Immature natural killer cell (primary cell): ENCODE results near the gene HERC3. TPM values are rescaled to one million over a fixed set of nuclear protein-coding genes. Genes with fewer than 3 reads are reported as not detected.

Experiments
- DNase-seq, 3 donors: peaks; one replicate each; pipeline ENCODE4 v3.0.0; 2022; ENCODE audit warnings: mixed read lengths in 1 of 3
- H3K27ac Mint-ChIP-seq, 6 donors: one replicate each; pipeline ENCODE4 v1.8.0; 2020; ENCODE audit warnings: mixed read lengths in 6 of 6, mild to moderate bottlenecking in 5 of 6, inconsistent platforms in 4 of 6, moderate library complexity in 3 of 6
- H3K27me3 Mint-ChIP-seq, 3 donors: one replicate each; pipeline ENCODE4 v1.8.0; 2020 to 2021; ENCODE audit warnings: low read depth in 3 of 3, mild to moderate bottlenecking in 3 of 3, mixed read lengths in 3 of 3, moderate library complexity in 3 of 3, inconsistent platforms in 1 of 3
- H3K36me3 Mint-ChIP-seq, 3 donors: one replicate each; pipeline ENCODE4 v1.8.0; 2020; ENCODE audit warnings: mixed read lengths in 3 of 3, inconsistent platforms in 2 of 3, mild to moderate bottlenecking in 2 of 3
- H3K4me1 Mint-ChIP-seq, 2 donors: one replicate each; pipeline ENCODE4 v1.8.0; 2020; ENCODE audit warnings: inconsistent platforms in 2 of 2, mild to moderate bottlenecking in 2 of 2, mixed read lengths in 2 of 2, moderate library complexity in 1 of 2
- H3K4me3 Mint-ChIP-seq, 5 donors: one replicate each; pipeline ENCODE4 v1.8.0; 2020; ENCODE audit warnings: mild to moderate bottlenecking in 5 of 5, mixed read lengths in 5 of 5, inconsistent platforms in 3 of 5, moderate library complexity in 3 of 5
- H3K9me3 Mint-ChIP-seq, 6 donors: one replicate each; pipeline ENCODE4 v1.8.0; 2020; ENCODE audit warnings: mild to moderate bottlenecking in 6 of 6, mixed read lengths in 6 of 6, inconsistent platforms in 4 of 6, moderate library complexity in 3 of 6
- polyA plus RNA-seq, 3 donors: library from polyadenylated mRNA; unstranded; fragments of 300-500 nt; fragmentation: Illumina TruSeq; gene quantifications; one replicate each; pipeline ENCODE4 v1.2.3, GENCODE V29; 2021

HERC3 gene
- polyA plus RNA-seq, 3 donors from 2014 or later, result 21.7 to 39.7 (median 32.0) TPM

- H3K9me3 Mint-ChIP-seq, result no peaks in the 10 kb centered on the region
- H3K4me1 Mint-ChIP-seq, result peaks cover 35 to 70% of the 10 kb centered on the region in 2 donors
- H3K27ac Mint-ChIP-seq, result peak overlapping the region in 2 of 6 donors; percentile 9 to 47
- H3K36me3 Mint-ChIP-seq, result peaks cover 0 to 5% (median 0%) of the 10 kb centered on the region in 3 donors
- H3K4me3 Mint-ChIP-seq, result no peak overlapping the region
- no peak for DNase-seq
- peaks cover 0 to 3% (median 2%) of the 10 kb centered on the region in 3 donors for H3K27me3 Mint-ChIP-seq
These were observed 24.2 kb downstream of the HERC3 start for GRCh38 chr4:88616275-88617150.

GRCh38 chr4:88618782-88619485 lies 26.7 kb downstream of the HERC3 start:
- DNase-seq, result no peak
- H3K27ac Mint-ChIP-seq, result no peak overlapping the region
- H3K4me3 Mint-ChIP-seq, result no peak overlapping the region
- H3K4me1 Mint-ChIP-seq, result peaks cover 25 to 66% of the 10 kb centered on the region in 2 donors
- peaks cover 0 to 3% (median 0%) of the 10 kb centered on the region in 3 donors for H3K27me3 Mint-ChIP-seq
- peaks cover 8 to 14% (median 8%) of the 10 kb centered on the region in 3 donors for H3K36me3 Mint-ChIP-seq
- no peaks in the 10 kb centered on the region for H3K9me3 Mint-ChIP-seq

- Mint-ChIP-seq H3K9me3 (no peaks in the 10 kb centered on the region), H3K36me3 (peaks cover 14 to 18% (median 18%) of the 10 kb centered on the region in 3 donors), H3K27me3 (peaks cover 0 to 3% (median 0%) of the 10 kb centered on the region in 3 donors), H3K4me1 (peaks cover 19 to 63% of the 10 kb centered on the region in 2 donors), H3K4me3 (no peak overlapping the region), H3K27ac (peak overlapping the region in 1 of 6 donors; percentile 21)
- DNase-seq, result no peak
These were observed 27.7 kb downstream of the HERC3 start for GRCh38 chr4:88619971-88620370.

- Mint-ChIP-seq H3K9me3 (no peaks in the 10 kb centered on the region), H3K27ac (peak overlapping the region in 1 of 6 donors; percentile 3), H3K4me1 (peaks cover 20 to 60% of the 10 kb centered on the region in 2 donors), H3K36me3 (peaks cover 14 to 29% (median 19%) of the 10 kb centered on the region in 3 donors), H3K27me3 (peaks cover 0 to 3% (median 2%) of the 10 kb centered on the region in 3 donors), H3K4me3 (no peak overlapping the region)
- DNase-seq, result no peak
These were observed 29.6 kb downstream of the HERC3 start for GRCh38 chr4:88621763-88622327.

GRCh38 chr4:88623097-88623496 lies 30.8 kb downstream of the HERC3 start:
- H3K4me1 Mint-ChIP-seq, result peaks cover 17 to 61% of the 10 kb centered on the region in 2 donors
- no peak overlapping the region for H3K4me3 Mint-ChIP-seq
- no peak for DNase-seq
- no peak overlapping the region for H3K27ac Mint-ChIP-seq
- H3K36me3 Mint-ChIP-seq, result peaks cover 14 to 29% (median 19%) of the 10 kb centered on the region in 3 donors
- H3K27me3 Mint-ChIP-seq, result peaks cover 0 to 2% (median 0%) of the 10 kb centered on the region in 3 donors
- no peaks in the 10 kb centered on the region for H3K9me3 Mint-ChIP-seq

- no peak for DNase-seq
- H3K9me3 Mint-ChIP-seq, result peaks cover 3 to 14% (median 6%) of the 10 kb centered on the region in 6 donors
- H3K36me3 Mint-ChIP-seq, result peaks cover 22 to 42% (median 27%) of the 10 kb centered on the region in 3 donors
- H3K27ac Mint-ChIP-seq, result no peak overlapping the region
- H3K4me1 Mint-ChIP-seq, result peaks cover 17 to 69% of the 10 kb centered on the region in 2 donors
- peaks cover under 1 to 4% (median 2%) of the 10 kb centered on the region in 3 donors for H3K27me3 Mint-ChIP-seq
- H3K4me3 Mint-ChIP-seq, result no peak overlapping the region
These were observed 36.5 kb downstream of the HERC3 start for GRCh38 chr4:88628746-88629145.

- Mint-ChIP-seq H3K27me3 (peaks cover 2 to 4% (median 2%) of the 10 kb centered on the region in 3 donors), H3K27ac (no peak overlapping the region), H3K4me1 (peaks cover 19 to 62% of the 10 kb centered on the region in 2 donors), H3K9me3 (peaks cover 5 to 14% (median 6%) of the 10 kb centered on the region in 6 donors), H3K36me3 (peaks cover 14 to 33% (median 18%) of the 10 kb centered on the region in 3 donors), H3K4me3 (no peak overlapping the region)
- DNase-seq, result no peak
These were observed 37.5 kb downstream of the HERC3 start for GRCh38 chr4:88629826-88630225.

GRCh38 chr4:88630756-88631155 lies 38.5 kb downstream of the HERC3 start:
- H3K36me3 Mint-ChIP-seq, result peaks cover 14 to 34% (median 19%) of the 10 kb centered on the region in 3 donors
- no peak overlapping the region for H3K27ac Mint-ChIP-seq
- H3K9me3 Mint-ChIP-seq, result peaks cover 5 to 14% (median 7%) of the 10 kb centered on the region in 6 donors
- H3K27me3 Mint-ChIP-seq, result peaks cover 2% of the 10 kb centered on the region in 3 donors
- H3K4me1 Mint-ChIP-seq, result peaks cover 19 to 62% of the 10 kb centered on the region in 2 donors
- no peak overlapping the region for H3K4me3 Mint-ChIP-seq
- no peak for DNase-seq

- DNase-seq, result no peak
- peaks cover 0 to 3% (median 0%) of the 10 kb centered on the region in 3 donors for H3K27me3 Mint-ChIP-seq
- peaks cover 0 to 5% (median 4%) of the 10 kb centered on the region in 3 donors for H3K36me3 Mint-ChIP-seq
- H3K4me1 Mint-ChIP-seq, result peaks cover 24 to 56% of the 10 kb centered on the region in 2 donors
- H3K4me3 Mint-ChIP-seq, result no peak overlapping the region
- H3K27ac Mint-ChIP-seq, result no peak overlapping the region
- H3K9me3 Mint-ChIP-seq, result no peaks in the 10 kb centered on the region
These were observed 51.7 kb downstream of the HERC3 start for GRCh38 chr4:88643932-88644331.

GRCh38 chr4:88645994-88646393 lies 53.7 kb downstream of the HERC3 start:
- Mint-ChIP-seq H3K27me3 (peaks cover 0 to 3% (median 0%) of the 10 kb centered on the region in 3 donors), H3K27ac (no peak overlapping the region), H3K4me3 (no peak overlapping the region), H3K36me3 (peaks cover 0 to 5% (median 0%) of the 10 kb centered on the region in 3 donors), H3K4me1 (peaks cover 24 to 57% of the 10 kb centered on the region in 2 donors), H3K9me3 (no peaks in the 10 kb centered on the region)
- no peak for DNase-seq

GRCh38 chr4:88646528-88647280 lies 54.4 kb downstream of the HERC3 start:
- H3K27ac Mint-ChIP-seq, result peak overlapping the region in 2 of 6 donors; percentile 11 to 29
- H3K4me3 Mint-ChIP-seq, result no peak overlapping the region

GRCh38 chr4:88649716-88650115 lies 57.4 kb downstream of the HERC3 start:
- no peak overlapping the region for H3K4me3 Mint-ChIP-seq

More at GRCh38 chr4:88646528-88647280, 54.4 kb downstream of the HERC3 start:
- Mint-ChIP-seq H3K36me3 (peaks cover 0 to 5% (median 0%) of the 10 kb centered on the region in 3 donors), H3K9me3 (no peaks in the 10 kb centered on the region), H3K4me1 (peaks cover 20 to 53% of the 10 kb centered on the region in 2 donors), H3K27me3 (peaks cover 0 to 3% (median 0%) of the 10 kb centered on the region in 3 donors)
- no peak for DNase-seq

More at GRCh38 chr4:88649716-88650115, 57.4 kb downstream of the HERC3 start:
- no peak for DNase-seq
- peaks cover 23 to 62% of the 10 kb centered on the region in 2 donors for H3K4me1 Mint-ChIP-seq
- H3K27me3 Mint-ChIP-seq, result peaks cover 0 to 3% (median 0%) of the 10 kb centered on the region in 3 donors
- no peaks in the 10 kb centered on the region for H3K9me3 Mint-ChIP-seq
- peaks cover 0 to 11% (median 0%) of the 10 kb centered on the region in 3 donors for H3K36me3 Mint-ChIP-seq
- peak overlapping the region in 2 of 6 donors; percentile 8 to 38 for H3K27ac Mint-ChIP-seq
